ENCODE results near the gene DCLK3. TPM values are rescaled to one million over a fixed set of nuclear protein-coding genes. Genes with fewer than 3 reads are reported as not detected.

The DCLK3 gene
- total and polyA plus RNA-seq, 2 of the 4 experiments (the other 2 are of a cell fraction): not detected

Other genes starting within 250 kb of the DCLK3 start
- 8.9 and 12.7 TPM in 2 replicates for gene TRANK1, start 180.5 kb upstream of the DCLK3 start, total RNA-seq (2012; rRNA removed)
- 5.1 and 7.9 TPM in 2 replicates for gene TRANK1, start 180.5 kb upstream of the DCLK3 start, polyA plus RNA-seq (2012; rRNA removed)
- 13.4 and 21.9 TPM in 2 replicates for gene EPM2AIP1, start 228.6 kb upstream of the DCLK3 start, total RNA-seq (2012; rRNA removed)
- 4.7 and 6.4 TPM in 2 replicates for gene EPM2AIP1, start 228.6 kb upstream of the DCLK3 start, polyA plus RNA-seq (2012; rRNA removed)
- gene MLH1, start 229.0 kb upstream of the DCLK3 start, total RNA-seq (2012; rRNA removed): 46.7 and 54.1 TPM in 2 replicates
- 30.2 and 34.5 TPM in 2 replicates for gene MLH1, start 229.0 kb upstream of the DCLK3 start, polyA plus RNA-seq (2012; rRNA removed)